ENCODE measurements around the gene TTLL10.

TTLL10 gene

GRCh38 chr1:1239614-1240347, 66.1 kb downstream of the TTLL10 start:
- Mint-ChIP-seq H3K36me3 (peaks cover 2% of the 10 kb centered on the region), H3K27ac (no peak overlapping the region), H3K9me3 (no peaks in the 10 kb centered on the region), H3K4me1 (peaks cover 31% of the 10 kb centered on the region), H3K4me3 (no peak overlapping the region), H3K27me3 (peaks cover 46% of the 10 kb centered on the region)
- ATAC-seq: no peak

GRCh38 chr1:1240348-1240732, 66.7 kb downstream of the TTLL10 start:
- H3K4me3 Mint-ChIP-seq: no peak overlapping the region
- no peak for ATAC-seq
- H3K9me3 Mint-ChIP-seq: no peaks in the 10 kb centered on the region
- peaks cover 46% of the 10 kb centered on the region for H3K27me3 Mint-ChIP-seq
- no peak overlapping the region for H3K27ac Mint-ChIP-seq
- H3K4me1 Mint-ChIP-seq: peaks cover 27% of the 10 kb centered on the region
- no peaks in the 10 kb centered on the region for H3K36me3 Mint-ChIP-seq

GRCh38 chr1:1240822-1241587, 67.3 kb downstream of the TTLL10 start:
- Mint-ChIP-seq H3K27me3 (peaks cover 46% of the 10 kb centered on the region), H3K4me3 (no peak overlapping the region), H3K36me3 (no peaks in the 10 kb centered on the region), H3K27ac (no peak overlapping the region), H3K4me1 (peaks cover 27% of the 10 kb centered on the region), H3K9me3 (no peaks in the 10 kb centered on the region)
- ATAC-seq: no peak

GRCh38 chr1:1241588-1242219, 68.0 kb downstream of the TTLL10 start:
- Mint-ChIP-seq H3K4me1 (peaks cover 27% of the 10 kb centered on the region), H3K4me3 (no peak overlapping the region), H3K36me3 (no peaks in the 10 kb centered on the region), H3K27ac (no peak overlapping the region), H3K9me3 (no peaks in the 10 kb centered on the region), H3K27me3 (peaks cover 46% of the 10 kb centered on the region)
- no peak for ATAC-seq

- H3K27me3 Mint-ChIP-seq: peaks cover 46% of the 10 kb centered on the region
- no peak for ATAC-seq
- H3K36me3 Mint-ChIP-seq: no peaks in the 10 kb centered on the region
- H3K4me1 Mint-ChIP-seq: peaks cover 18% of the 10 kb centered on the region
- H3K9me3 Mint-ChIP-seq: no peaks in the 10 kb centered on the region
- H3K27ac Mint-ChIP-seq: no peak overlapping the region
- no peak overlapping the region for H3K4me3 Mint-ChIP-seq
These were observed 69.0 kb downstream of the TTLL10 start for GRCh38 chr1:1242461-1243265.

GRCh38 chr1:1243266-1243660, 69.6 kb downstream of the TTLL10 start:
- no peak for ATAC-seq
- Mint-ChIP-seq H3K36me3 (no peaks in the 10 kb centered on the region), H3K27me3 (peaks cover 43% of the 10 kb centered on the region), H3K9me3 (no peaks in the 10 kb centered on the region), H3K27ac (no peak overlapping the region), H3K4me3 (no peak overlapping the region), H3K4me1 (peaks cover 12% of the 10 kb centered on the region)

GRCh38 chr1:1243807-1244191, 70.1 kb downstream of the TTLL10 start:
- H3K27me3 Mint-ChIP-seq: peaks cover 37% of the 10 kb centered on the region
- peaks cover 7% of the 10 kb centered on the region for H3K4me1 Mint-ChIP-seq
- no peaks in the 10 kb centered on the region for H3K36me3 Mint-ChIP-seq
- H3K4me3 Mint-ChIP-seq: no peak overlapping the region
- no peak for ATAC-seq
- no peak overlapping the region for H3K27ac Mint-ChIP-seq
- no peaks in the 10 kb centered on the region for H3K9me3 Mint-ChIP-seq

GRCh38 chr1:1244192-1244811, 70.6 kb downstream of the TTLL10 start:
- Mint-ChIP-seq H3K4me1 (peaks cover 4% of the 10 kb centered on the region), H3K27ac (no peak overlapping the region), H3K4me3 (no peak overlapping the region), H3K9me3 (no peaks in the 10 kb centered on the region), H3K36me3 (no peaks in the 10 kb centered on the region), H3K27me3 (peaks cover 37% of the 10 kb centered on the region)
- ATAC-seq: no peak

GRCh38 chr1:1245178-1245816, 71.6 kb downstream of the TTLL10 start:
- Mint-ChIP-seq H3K36me3 (no peaks in the 10 kb centered on the region), H3K27ac (no peak overlapping the region), H3K27me3 (peaks cover 30% of the 10 kb centered on the region), H3K4me3 (no peak overlapping the region), H3K9me3 (no peaks in the 10 kb centered on the region), H3K4me1 (peaks cover 14% of the 10 kb centered on the region)
- no peak for ATAC-seq

GRCh38 chr1:1245817-1246576, 72.3 kb downstream of the TTLL10 start:
- Mint-ChIP-seq H3K9me3 (no peaks in the 10 kb centered on the region), H3K4me3 (no peak overlapping the region), H3K4me1 (peaks cover 16% of the 10 kb centered on the region), H3K27me3 (peaks cover 23% of the 10 kb centered on the region), H3K27ac (no peak overlapping the region), H3K36me3 (no peaks in the 10 kb centered on the region)
- no peak for ATAC-seq

- H3K4me3 Mint-ChIP-seq: no peak within 1 kb of the TSS
- no peak within 1 kb of the TSS for H3K27ac Mint-ChIP-seq
- H3K36me3 Mint-ChIP-seq: no peaks in the 10 kb centered on the region
- H3K27me3 Mint-ChIP-seq: peaks cover 15% of the 10 kb centered on the region
- no peaks in the 10 kb centered on the region for H3K9me3 Mint-ChIP-seq
- no peak for ATAC-seq
- peaks cover 19% of the 10 kb centered on the region for H3K4me1 Mint-ChIP-seq
These were observed 73.1 kb downstream of the TTLL10 start, which contains the start of gene C1QTNF12 for GRCh38 chr1:1246577-1247340. Gene C1QTNF12 (minus strand): TSS chr1:1246722. CDS start chr1:1246690, 32 bp downstream.

- peaks cover 6% of the 10 kb centered on the region for H3K36me3 Mint-ChIP-seq
- peaks cover 8% of the 10 kb centered on the region for H3K27me3 Mint-ChIP-seq
- no peak overlapping the region for H3K27ac Mint-ChIP-seq
- peaks cover 19% of the 10 kb centered on the region for H3K4me1 Mint-ChIP-seq
- H3K4me3 Mint-ChIP-seq: no peak overlapping the region
- H3K9me3 Mint-ChIP-seq: no peaks in the 10 kb centered on the region
- no peak for ATAC-seq
These were observed 73.7 kb downstream of the TTLL10 start for GRCh38 chr1:1247341-1247913.
